ENCODE data around the gene ORM1. TPM values are rescaled to one million over a fixed set of nuclear protein-coding genes. Genes with fewer than 3 reads are reported as not detected.

ORM1 gene
- total RNA-seq, 1 donor from 2014 or later, result 5.2 TPM

DNA sequence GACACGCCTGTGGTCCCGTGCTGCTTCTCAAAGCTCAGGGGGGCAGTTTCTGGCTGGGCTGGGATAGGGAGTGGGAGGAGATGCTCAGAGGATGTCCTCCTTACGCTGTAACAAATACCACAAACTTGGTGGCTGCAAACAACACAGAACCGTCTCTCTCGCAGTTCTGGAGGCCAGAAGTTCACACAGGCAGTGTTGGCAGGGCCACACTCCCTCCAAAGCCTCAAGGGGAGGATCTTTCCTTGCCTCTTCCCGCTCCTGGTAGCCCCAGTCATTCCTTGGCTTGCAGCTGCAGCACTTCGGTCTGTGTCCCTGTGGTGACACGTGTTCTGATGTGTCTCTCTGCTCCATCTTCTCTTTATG, 10.4 kb upstream of the ORM1 start:
- Histone ChIP-seq H3K27ac (no peak overlapping the region), H3K36me3 (no peaks in the 10 kb centered on the region), H3K9me3 (no peaks in the 10 kb centered on the region), H3K4me1 (no peaks in the 10 kb centered on the region), H3K4me3 (no peak overlapping the region), H3K27me3 (no peaks in the 10 kb centered on the region)
- TF ChIP-seq, protein P1, sequence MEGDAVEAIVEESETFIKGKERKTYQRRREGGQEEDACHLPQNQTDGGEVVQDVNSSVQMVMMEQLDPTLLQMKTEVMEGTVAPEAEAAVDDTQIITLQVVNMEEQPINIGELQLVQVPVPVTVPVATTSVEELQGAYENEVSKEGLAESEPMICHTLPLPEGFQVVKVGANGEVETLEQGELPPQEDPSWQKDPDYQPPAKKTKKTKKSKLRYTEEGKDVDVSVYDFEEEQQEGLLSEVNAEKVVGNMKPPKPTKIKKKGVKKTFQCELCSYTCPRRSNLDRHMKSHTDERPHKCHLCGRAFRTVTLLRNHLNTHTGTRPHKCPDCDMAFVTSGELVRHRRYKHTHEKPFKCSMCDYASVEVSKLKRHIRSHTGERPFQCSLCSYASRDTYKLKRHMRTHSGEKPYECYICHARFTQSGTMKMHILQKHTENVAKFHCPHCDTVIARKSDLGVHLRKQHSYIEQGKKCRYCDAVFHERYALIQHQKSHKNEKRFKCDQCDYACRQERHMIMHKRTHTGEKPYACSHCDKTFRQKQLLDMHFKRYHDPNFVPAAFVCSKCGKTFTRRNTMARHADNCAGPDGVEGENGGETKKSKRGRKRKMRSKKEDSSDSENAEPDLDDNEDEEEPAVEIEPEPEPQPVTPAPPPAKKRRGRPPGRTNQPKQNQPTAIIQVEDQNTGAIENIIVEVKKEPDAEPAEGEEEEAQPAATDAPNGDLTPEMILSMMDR (IDR thresholded peaks at IDR 0.05), result no peak
- ATAC-seq (no peak), DNase-seq (peak; percentile 44)
- intact Hi-C loops (cut with DNase I), result no loop called here

DNA sequence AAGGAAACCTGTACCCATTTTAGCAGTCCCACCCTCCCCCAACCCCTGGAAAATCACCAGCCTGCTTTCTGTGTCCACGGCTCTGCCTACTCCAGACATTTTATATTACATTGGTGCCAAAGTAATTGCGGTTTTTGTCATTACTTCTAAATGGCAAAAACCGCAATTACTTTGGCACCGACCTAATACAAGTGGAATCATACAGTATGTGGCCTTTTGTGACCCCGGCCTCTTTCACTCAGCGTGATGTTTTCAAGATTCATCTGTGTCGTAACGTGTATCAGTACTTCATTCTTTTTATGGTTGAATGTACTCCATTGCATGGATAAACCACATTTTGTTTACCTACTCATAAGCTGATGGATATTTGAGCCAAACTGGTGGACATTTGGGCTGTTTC, 9.7 kb upstream of the ORM1 start:
- Histone ChIP-seq H3K36me3 (no peaks in the 10 kb centered on the region), H3K4me1 (no peaks in the 10 kb centered on the region), H3K27me3 (no peaks in the 10 kb centered on the region), H3K27ac (no peak overlapping the region), H3K9me3 (no peaks in the 10 kb centered on the region), H3K4me3 (no peak overlapping the region)
- intact Hi-C loops (cut with DNase I), result no loop called here
- TF ChIP-seq, protein P1 (IDR thresholded peaks at IDR 0.05), result no peak
- no peak for DNase-seq
- no peak for ATAC-seq

DNA sequence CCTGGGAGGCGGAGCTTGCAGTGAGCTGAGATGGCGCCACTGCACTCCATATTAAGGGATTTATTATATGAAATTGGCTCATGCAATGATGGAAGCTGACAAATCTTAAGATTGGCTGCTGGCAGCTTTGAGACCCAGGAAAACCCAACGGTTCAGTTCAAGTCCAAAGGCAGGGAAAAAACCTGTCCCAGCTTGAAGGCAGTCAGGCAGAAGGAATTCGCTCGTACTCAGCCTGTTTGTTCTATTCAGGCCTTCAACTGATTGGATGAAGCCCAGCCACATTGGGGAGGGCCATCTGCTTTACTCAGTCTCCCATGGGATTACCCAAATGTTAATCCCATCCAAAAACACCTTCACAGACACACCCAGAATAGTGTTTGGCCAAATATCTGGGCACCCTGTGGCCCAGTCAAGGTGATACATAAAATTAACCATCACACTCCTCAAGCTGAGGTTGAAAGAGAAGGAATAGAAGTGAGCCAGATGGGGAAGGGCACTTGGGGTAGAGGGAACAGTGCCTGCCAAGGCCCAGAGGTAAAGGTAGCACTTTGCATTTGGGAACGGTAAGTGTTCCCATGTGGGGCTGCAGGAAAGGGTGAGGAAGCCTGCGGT, 8.5 kb upstream of the ORM1 start:
- DNase-seq, result no peak
- no peak overlapping the region for H3K4me3 ChIP-seq
- no peak overlapping the region for H3K27ac ChIP-seq
- ATAC-seq, result no peak
- H3K27me3 ChIP-seq, result no peaks in the 10 kb centered on the region
- no peaks in the 10 kb centered on the region for H3K4me1 ChIP-seq
- intact Hi-C loops (cut with DNase I), result no loop called here
- H3K9me3 ChIP-seq, result no peaks in the 10 kb centered on the region
- TF ChIP-seq, protein P1 (IDR thresholded peaks at IDR 0.05), result no peak
- H3K36me3 ChIP-seq, result no peaks in the 10 kb centered on the region

DNA sequence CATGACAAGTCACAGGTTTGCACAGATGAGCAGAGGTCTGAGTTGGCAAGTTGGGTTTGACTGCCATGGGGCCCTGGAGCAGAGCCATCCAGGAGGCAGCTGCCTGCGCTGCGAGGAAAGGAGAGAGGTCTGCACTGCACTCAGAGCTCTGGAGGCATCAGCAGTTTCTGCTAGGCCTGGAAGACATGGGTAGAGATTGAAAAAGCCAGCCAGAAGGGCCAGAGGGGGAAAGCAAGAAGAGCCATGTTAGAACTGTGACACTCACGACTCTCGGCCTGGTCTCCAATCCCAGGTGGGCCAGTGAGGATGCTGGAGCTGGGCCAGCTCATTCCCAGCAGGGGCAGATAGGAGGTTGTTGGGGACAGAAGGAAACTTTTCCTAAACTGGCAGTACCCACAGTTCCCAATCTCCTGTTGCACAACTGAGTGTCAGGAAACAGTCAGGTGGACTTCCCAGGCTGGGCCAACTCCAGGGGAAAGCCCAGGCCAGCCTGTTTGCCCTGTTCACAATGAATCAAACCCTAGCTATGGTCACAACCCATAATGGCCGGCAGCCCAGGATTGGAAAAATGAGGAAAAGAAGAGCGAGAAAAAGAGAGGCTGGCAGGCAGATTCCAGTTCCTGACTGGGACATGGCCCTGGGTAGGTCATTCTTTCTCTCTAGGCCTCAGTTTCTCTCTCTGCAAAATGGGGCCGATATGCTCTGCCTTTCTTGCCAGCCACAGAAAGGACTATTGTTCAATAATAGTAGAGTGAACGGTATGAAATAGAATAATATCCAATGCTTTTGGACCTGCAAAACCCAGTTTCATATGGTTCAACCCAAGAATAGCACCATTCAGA, 7.8 kb upstream of the ORM1 start:
- TF ChIP-seq, protein P1 (IDR thresholded peaks at IDR 0.05), result no peak
- Histone ChIP-seq H3K27me3 (no peaks in the 10 kb centered on the region), H3K36me3 (no peaks in the 10 kb centered on the region), H3K27ac (no peak overlapping the region), H3K9me3 (no peaks in the 10 kb centered on the region), H3K4me1 (no peaks in the 10 kb centered on the region), H3K4me3 (no peak overlapping the region)
- intact Hi-C loops (cut with DNase I), result no loop called here
- ATAC-seq (peak; percentile 62), DNase-seq (peak; percentile 71)

DNA sequence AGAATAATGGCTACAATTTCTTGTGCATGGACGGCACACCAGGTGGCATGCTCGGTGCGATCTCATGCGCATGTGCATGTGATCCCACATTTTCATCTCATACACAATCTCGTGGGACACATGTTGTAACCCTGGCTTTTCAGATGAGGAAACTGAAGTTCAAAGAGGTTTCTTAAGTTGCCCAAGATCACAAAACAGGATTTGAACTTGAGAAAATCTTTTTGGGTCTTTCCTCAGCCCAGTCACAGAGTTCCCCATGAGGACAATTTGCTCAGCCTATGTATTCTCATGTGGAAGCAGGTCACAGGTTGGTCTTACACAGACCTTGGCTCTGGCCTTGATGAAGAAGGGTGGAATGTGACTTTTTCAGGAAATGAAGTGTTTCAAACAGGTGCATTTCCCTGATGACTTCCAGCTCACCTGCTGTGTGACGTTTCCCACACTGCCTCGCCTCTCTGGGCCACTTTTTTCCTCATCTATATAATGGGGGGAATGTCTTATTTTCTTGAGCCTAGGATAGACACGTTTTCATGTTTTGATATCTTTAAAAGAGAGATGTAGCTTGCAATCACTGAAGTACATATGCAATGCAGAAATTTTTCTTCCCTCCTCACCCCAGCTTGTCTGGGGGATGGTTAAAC, 7.1 kb upstream of the ORM1 start:
- TF ChIP-seq, protein P1 (IDR thresholded peaks at IDR 0.05), result no peak
- DNase-seq (peak; percentile 55), ATAC-seq (peak; percentile 67)
- no peak overlapping the region for H3K27ac ChIP-seq
- H3K27me3 ChIP-seq, result no peaks in the 10 kb centered on the region
- H3K4me3 ChIP-seq, result no peak overlapping the region
- intact Hi-C loops (cut with DNase I), result no loop called here
- no peaks in the 10 kb centered on the region for H3K4me1 ChIP-seq
- H3K36me3 ChIP-seq, result no peaks in the 10 kb centered on the region
- H3K9me3 ChIP-seq, result no peaks in the 10 kb centered on the region

All from upper lobe of right lung (tissue), 1 donor.